OCI-LY1 (cell line): Measurements from ENCODE around the gene EPHX1.
"Not testable (repeated sequence)": the region's sequence is repeated elsewhere in the genome, so short reads cannot be mapped to it uniquely, and the experiment has no call there.

Source experiments
- H2AFZ ChIP-seq: fragments of 200-600 bp; sonication (generic), shearing (Covaris generic); 2 replicates; pipeline ENCODE4 v1.6.0; 2014; ENCODE audit warnings: antibody characterized with exemption, mild to moderate bottlenecking, low read length
- H3F3A ChIP-seq: fragments of 200-600 bp; sonication (generic), shearing (Covaris generic); 2 replicates; pipeline ENCODE4 v1.6.0; 2014; ENCODE audit warnings: mild to moderate bottlenecking, antibody characterized with exemption, low read length, moderate library complexity; ENCODE audit not compliant: insufficient read depth
- H3K27ac ChIP-seq: fragments of 200-600 bp; sonication (generic); 2 replicates; pipeline ENCODE4 v1.5.1; 2014; ENCODE audit warnings: low read length, mixed run types, mild to moderate bottlenecking, low read depth; ENCODE audit not compliant: poor library complexity, severe bottlenecking
- H3K27me3 ChIP-seq: fragments of 200-600 bp; sonication (generic); 2 replicates; pipeline ENCODE4 v1.6.0; 2014; ENCODE audit warnings: antibody characterized with exemption, mild to moderate bottlenecking, low read length, moderate library complexity; ENCODE audit not compliant: insufficient read depth
- H3K36me3 ChIP-seq: fragments of 200-600 bp; sonication (generic); 2 replicates; pipeline ENCODE4 v1.6.1; 2014; ENCODE audit warnings: mild to moderate bottlenecking, antibody characterized with exemption, low read length, moderate library complexity, mixed read lengths; ENCODE audit not compliant: insufficient read depth
- H3K4me1 ChIP-seq: fragments of 200-600 bp; sonication (generic); 2 replicates; pipeline ENCODE4 v1.5.1; 2014; ENCODE audit warnings: mild to moderate bottlenecking, low read length, moderate library complexity; ENCODE audit not compliant: insufficient read depth, severe bottlenecking
- H3K4me2 ChIP-seq: fragments of 200-600 bp; sonication (generic), shearing (Covaris generic); 2 replicates; pipeline ENCODE4 v1.6.1; 2014; ENCODE audit warnings: low read length
- H3K4me3 ChIP-seq: fragments of 200-600 bp; sonication (generic); 2 replicates; pipeline ENCODE4 v1.5.1; 2014; ENCODE audit warnings: low read length, low read depth, mild to moderate bottlenecking, mixed read lengths; ENCODE audit not compliant: poor library complexity, severe bottlenecking
- H3K79me2 ChIP-seq: fragments of 200-600 bp; shearing (Covaris generic); 2 replicates; pipeline ENCODE4 v1.6.1; 2016; ENCODE audit warnings: mixed run types, low read length, mixed read lengths; ENCODE audit not compliant: insufficient read depth
- H3K9ac ChIP-seq: fragments of 200-600 bp; sonication (generic), shearing (Covaris generic); 2 replicates; pipeline ENCODE4 v1.6.1; 2014; ENCODE audit warnings: mild to moderate bottlenecking, low read length, mixed read lengths
- H3K9me2 ChIP-seq: fragments of 200-600 bp; sonication (generic), shearing (Covaris generic); 2 replicates; pipeline ENCODE4 v1.6.1; 2014; ENCODE audit warnings: low read depth, mild to moderate bottlenecking, low read length, mixed read lengths
- H3K9me3 ChIP-seq: fragments of 200-600 bp; shearing (Covaris generic); 2 replicates; pipeline ENCODE4 v1.6.1; 2014; ENCODE audit warnings: low read length, mixed read lengths
- H4K20me1 ChIP-seq: fragments of 200-600 bp; sonication (generic), shearing (Covaris generic); 2 replicates; pipeline ENCODE4 v1.6.0; 2016; ENCODE audit warnings: mild to moderate bottlenecking, low read length; ENCODE audit not compliant: insufficient read depth
- EZH2 ChIP-seq: fragments of 200-600 bp; sonication (generic), shearing (Covaris generic); IDR thresholded peaks from 2 replicates; pipeline ENCODE4 v1.8.0; 2017; ENCODE audit warnings: borderline replicate concordance, mixed run types, mild to moderate bottlenecking, antibody characterized with exemption, low read length, moderate library complexity, mixed read lengths
- TF ChIP-seq, protein P1 (sequence below): fragments of 200-600 bp; sonication (generic), shearing (Covaris generic); IDR thresholded peaks from 2 replicates; pipeline ENCODE4 v1.5.1; 2017; ENCODE audit warnings: mild to moderate bottlenecking, antibody characterized with exemption, low read length, moderate library complexity, mixed read lengths

The EPHX1 gene

GRCh38 chr1:225794954-225795353 is 15.0 kb upstream of the EPHX1 start:
- TF ChIP-seq, protein P1, sequence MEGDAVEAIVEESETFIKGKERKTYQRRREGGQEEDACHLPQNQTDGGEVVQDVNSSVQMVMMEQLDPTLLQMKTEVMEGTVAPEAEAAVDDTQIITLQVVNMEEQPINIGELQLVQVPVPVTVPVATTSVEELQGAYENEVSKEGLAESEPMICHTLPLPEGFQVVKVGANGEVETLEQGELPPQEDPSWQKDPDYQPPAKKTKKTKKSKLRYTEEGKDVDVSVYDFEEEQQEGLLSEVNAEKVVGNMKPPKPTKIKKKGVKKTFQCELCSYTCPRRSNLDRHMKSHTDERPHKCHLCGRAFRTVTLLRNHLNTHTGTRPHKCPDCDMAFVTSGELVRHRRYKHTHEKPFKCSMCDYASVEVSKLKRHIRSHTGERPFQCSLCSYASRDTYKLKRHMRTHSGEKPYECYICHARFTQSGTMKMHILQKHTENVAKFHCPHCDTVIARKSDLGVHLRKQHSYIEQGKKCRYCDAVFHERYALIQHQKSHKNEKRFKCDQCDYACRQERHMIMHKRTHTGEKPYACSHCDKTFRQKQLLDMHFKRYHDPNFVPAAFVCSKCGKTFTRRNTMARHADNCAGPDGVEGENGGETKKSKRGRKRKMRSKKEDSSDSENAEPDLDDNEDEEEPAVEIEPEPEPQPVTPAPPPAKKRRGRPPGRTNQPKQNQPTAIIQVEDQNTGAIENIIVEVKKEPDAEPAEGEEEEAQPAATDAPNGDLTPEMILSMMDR = no peak
- no peak for TF ChIP-seq EZH2
- Histone ChIP-seq H3K4me2 (no peak overlapping the region), H3K79me2 (no peaks in the 10 kb centered on the region), H3K4me1 (no peaks in the 10 kb centered on the region), H2AFZ (no peak overlapping the region), H3K9me3 (peaks cover 20% of the 10 kb centered on the region), H3K27me3 (no peaks in the 10 kb centered on the region), H3F3A (no peaks in the 10 kb centered on the region; the same call in 1 of the 2 replicates), H4K20me1 (no peaks in the 10 kb centered on the region), H3K9ac (no peak overlapping the region), H3K4me3 (no peak overlapping the region), H3K27ac (no peak overlapping the region), H3K36me3 (peaks cover 51% of the 10 kb centered on the region), H3K9me2 (no peaks in the 10 kb centered on the region)

- not testable (repeated sequence) for H3K9me2 ChIP-seq, H3K4me2 ChIP-seq
- peaks cover 20% of the 10 kb centered on the region for H3K9me3 ChIP-seq
These were observed 13.8 kb upstream of the EPHX1 start for GRCh38 chr1:225796097-225796496.

GRCh38 chr1:225801146-225801545 is 8.8 kb upstream of the EPHX1 start:
- H3K9me3 ChIP-seq, H3F3A ChIP-seq, H3K4me2 ChIP-seq, H3K27ac ChIP-seq, H3K4me1 ChIP-seq, H3K27me3 ChIP-seq, H3K4me3 ChIP-seq, H3K36me3 ChIP-seq, H2AFZ ChIP-seq, H3K9me2 ChIP-seq, H4K20me1 ChIP-seq, H3K9ac ChIP-seq, H3K79me2 ChIP-seq: not testable (repeated sequence)

More at GRCh38 chr1:225796097-225796496, 13.8 kb upstream of the EPHX1 start:
- not testable (repeated sequence) for H3K4me3 ChIP-seq, H3K9ac ChIP-seq, H3K79me2 ChIP-seq, H3K27me3 ChIP-seq, H3K4me1 ChIP-seq, H2AFZ ChIP-seq, H4K20me1 ChIP-seq, H3F3A ChIP-seq, H3K27ac ChIP-seq
- H3K36me3 ChIP-seq = peaks cover 41% of the 10 kb centered on the region

DNA sequence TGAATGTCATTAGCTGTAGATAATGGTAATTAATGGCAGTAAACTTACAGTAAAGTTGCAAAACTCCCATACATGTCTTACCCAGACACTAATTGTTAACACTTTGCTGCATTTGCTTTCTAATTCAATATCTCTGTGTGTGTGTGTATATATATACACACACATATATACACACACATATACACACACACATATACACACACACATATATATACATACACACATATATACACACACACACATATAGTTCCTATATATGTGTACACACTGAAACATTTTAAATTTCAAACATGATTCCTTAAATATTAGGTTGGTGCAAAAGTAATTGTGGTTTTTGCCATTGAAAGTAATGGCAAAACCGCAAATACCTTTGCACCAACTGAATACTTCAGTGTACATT is 3.7 kb upstream of the EPHX1 start:
- no peaks in the 10 kb centered on the region for H3K9me2 ChIP-seq
- TF ChIP-seq, protein P1 = no peak
- TF ChIP-seq EZH2 = no peak
- no peak overlapping the region for H3K27ac ChIP-seq
- no peak overlapping the region for H2AFZ ChIP-seq
- H3K27me3 ChIP-seq = no peaks in the 10 kb centered on the region
- no peaks in the 10 kb centered on the region for H3K79me2 ChIP-seq
- no peak overlapping the region for H3K4me3 ChIP-seq
- no peaks in the 10 kb centered on the region for H4K20me1 ChIP-seq
- no peak overlapping the region for H3K4me2 ChIP-seq
- no peak overlapping the region for H3K9ac ChIP-seq
- H3F3A ChIP-seq = no peaks in the 10 kb centered on the region
- H3K4me1 ChIP-seq = peaks cover 6% of the 10 kb centered on the region
- no peaks in the 10 kb centered on the region for H3K36me3 ChIP-seq
- H3K9me3 ChIP-seq = no peaks in the 10 kb centered on the region

- not testable (repeated sequence) for H3K9ac ChIP-seq, H3K9me3 ChIP-seq, H3K27me3 ChIP-seq, H3K4me2 ChIP-seq, H3K4me1 ChIP-seq, H4K20me1 ChIP-seq, H3K9me2 ChIP-seq, H3K4me3 ChIP-seq, H3K27ac ChIP-seq, H3K79me2 ChIP-seq, H3K36me3 ChIP-seq, H3F3A ChIP-seq, H2AFZ ChIP-seq
These were observed 3.2 kb upstream of the EPHX1 start for GRCh38 chr1:225806736-225807135.
